SJSA1 (cell line): ENCODE results near the gene LDLR. TPM values are rescaled to one million over a fixed set of nuclear protein-coding genes. Genes with fewer than 3 reads are reported as not detected.

Experiments used
- DNase-seq, 2 experiments: peaks; one replicate each; pipeline ENCODE4 v3.0.0-alpha.2; 2015 to 2020; ENCODE audit warnings: low spot score in 2 of 2, low read depth in 1 of 2
- H3K27ac ChIP-seq: fragments of 250-450 bp; sonication (Bioruptor Pico); 2 replicates; pipeline ENCODE4 v1.5.1; 2020; ENCODE audit warnings: mild to moderate bottlenecking, moderate library complexity
- H3K27me3 ChIP-seq: fragments of 250-450 bp; sonication (Bioruptor Pico); replicated peaks from 2 replicates; pipeline ENCODE4 v1.5.1; 2020; ENCODE audit warnings: mild to moderate bottlenecking, moderate library complexity
- H3K36me3 ChIP-seq: fragments of 250-450 bp; sonication (Bioruptor Pico); 2 replicates; pipeline ENCODE4 v1.5.1; 2020; ENCODE audit warnings: mild to moderate bottlenecking
- H3K4me1 ChIP-seq: fragments of 250-450 bp; sonication (Bioruptor Pico); replicated peaks from 2 replicates; pipeline ENCODE4 v1.6.1; 2021; ENCODE audit warnings: mild to moderate bottlenecking
- H3K4me3 ChIP-seq: fragments of 250-450 bp; sonication (Bioruptor Pico); 2 replicates; pipeline ENCODE4 v1.5.1; 2020; ENCODE audit warnings: mild to moderate bottlenecking
- H3K9me3 ChIP-seq: fragments of 250-450 bp; sonication (Bioruptor Pico); replicated peaks from 2 replicates; pipeline ENCODE4 v1.5.1; 2020; ENCODE audit warnings: mild to moderate bottlenecking
- total RNA-seq: library from RNA; depleted of rRNA; stranded (reverse); fragments of >200 nt; shearing (Covaris generic); gene quantifications from 2 replicates; pipeline ENCODE4 v1.2.3, GENCODE V29; 2014; rRNA removed

Gene LDLR
- total RNA-seq, 1 experiment from 2014 or later = 115 TPM

DNA sequence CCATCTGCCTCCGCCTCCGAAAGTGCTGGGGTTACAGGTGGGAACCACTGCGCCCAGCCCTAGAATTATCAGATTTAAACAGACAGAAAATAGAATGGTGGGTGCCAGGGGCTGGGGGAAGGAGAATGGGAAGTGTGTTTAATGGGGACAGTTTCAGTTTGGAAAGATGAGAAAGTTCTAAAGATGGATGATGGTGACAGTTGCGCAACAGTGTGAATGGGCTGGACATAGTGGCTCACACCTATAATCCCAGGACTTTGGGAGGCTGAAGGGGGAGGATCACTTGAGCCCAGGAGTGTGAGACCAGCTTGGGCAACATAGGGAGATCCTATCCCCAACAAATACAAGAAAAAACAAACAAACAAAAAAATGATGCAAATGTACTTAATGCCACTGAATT lies 92.2 kb downstream of the LDLR start:
- Histone ChIP-seq H3K36me3 (peaks cover 89% of the 10 kb centered on the region), H3K4me1 (peaks cover 45% of the 10 kb centered on the region), H3K27me3 (no peaks in the 10 kb centered on the region), H3K4me3 (no peak overlapping the region), H3K27ac (no peak overlapping the region), H3K9me3 (no peaks in the 10 kb centered on the region)
- DNase-seq = no peak

Other genes with a start within 250 kb of the LDLR start
- not detected in 2 replicates for gene C19orf38, start 241.0 kb upstream of the LDLR start, total RNA-seq
- gene CARM1, start 217.9 kb upstream of the LDLR start, total RNA-seq = 7.5 and 24.2 TPM in 2 replicates
- gene YIPF2, start 160.8 kb upstream of the LDLR start, total RNA-seq = 53.4 and 76.2 TPM in 2 replicates
- 53.5 and 58.6 TPM in 2 replicates for gene TIMM29, start 160.7 kb upstream of the LDLR start, total RNA-seq
- 104 TPM in 2 replicates for gene SMARCA4, start 128.4 kb upstream of the LDLR start, total RNA-seq
- 120 and 143 TPM in 2 replicates for gene SPC24, start 66.3 kb downstream of the LDLR start, total RNA-seq
- gene KANK2, start 108.1 kb downstream of the LDLR start, total RNA-seq = 278 and 472 TPM in 2 replicates
- 0.61 TPM in 1 of 2 replicates, not detected in the other for gene ANGPTL8, start 150.2 kb downstream of the LDLR start, total RNA-seq
- 2.0 and 7.9 TPM in 2 replicates for gene DOCK6, start 173.1 kb downstream of the LDLR start, total RNA-seq
- 0.50 TPM in 1 of 2 replicates, not detected in the other for gene TSPAN16, start 206.7 kb downstream of the LDLR start, total RNA-seq